ENCODE measurements around the gene EN2.

The EN2 gene

GRCh38 chr7:155458111-155458877 is at the start of gene EN2:
Gene EN2, plus strand, starts transcription at chr7:155458129. Its CDS starts 249 bp downstream, at chr7:155458378.
- DNase-seq (ENCODE audit: low spot score), result no peak

GRCh38 chr7:155408651-155409586 is 49.0 kb upstream of the EN2 start:
- DNase-seq (ENCODE audit: low spot score), result no peak

DNA sequence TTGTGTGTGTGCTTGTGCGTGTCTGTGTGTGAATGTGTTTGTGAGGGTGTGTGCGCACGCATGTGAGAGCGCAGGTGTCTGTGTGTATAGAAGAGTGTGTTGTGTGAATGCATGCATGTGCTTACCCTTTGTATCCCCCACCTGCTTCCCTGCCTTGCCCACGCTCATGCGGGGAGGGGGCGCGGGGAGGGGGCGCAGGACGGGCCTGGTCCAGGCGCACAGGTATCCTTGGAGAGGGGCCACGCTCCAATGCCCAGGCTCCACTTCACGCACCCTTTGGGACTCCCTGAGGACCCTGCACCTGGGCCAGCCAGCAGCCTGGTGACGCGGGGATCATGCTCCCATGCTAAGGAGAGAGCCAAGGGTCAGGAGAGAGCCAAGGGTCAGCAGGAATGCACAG is 47.9 kb upstream of the EN2 start:
- DNase-seq (ENCODE audit: low spot score), result no peak

DNA sequence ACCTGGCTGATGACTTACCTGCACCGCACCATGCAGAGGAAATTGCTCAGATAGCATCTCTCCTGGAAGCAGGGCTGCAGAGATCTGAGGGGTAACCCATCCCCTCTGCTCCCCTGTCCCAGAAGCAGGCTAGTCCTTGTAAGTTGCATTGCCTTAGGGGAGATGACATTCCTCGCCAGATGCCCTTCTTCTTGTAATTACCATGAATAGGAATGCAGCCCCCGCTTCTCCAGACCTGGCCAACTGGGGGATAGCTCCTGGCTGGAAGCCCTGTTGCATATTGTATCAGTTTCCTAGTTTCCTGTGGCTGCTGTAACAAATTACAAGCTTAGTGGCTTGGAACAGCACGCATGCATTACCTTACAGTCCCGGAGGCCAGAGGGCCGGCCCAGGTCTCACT is 47.5 kb upstream of the EN2 start:
- DNase-seq (ENCODE audit: low spot score), result no peak

DNA sequence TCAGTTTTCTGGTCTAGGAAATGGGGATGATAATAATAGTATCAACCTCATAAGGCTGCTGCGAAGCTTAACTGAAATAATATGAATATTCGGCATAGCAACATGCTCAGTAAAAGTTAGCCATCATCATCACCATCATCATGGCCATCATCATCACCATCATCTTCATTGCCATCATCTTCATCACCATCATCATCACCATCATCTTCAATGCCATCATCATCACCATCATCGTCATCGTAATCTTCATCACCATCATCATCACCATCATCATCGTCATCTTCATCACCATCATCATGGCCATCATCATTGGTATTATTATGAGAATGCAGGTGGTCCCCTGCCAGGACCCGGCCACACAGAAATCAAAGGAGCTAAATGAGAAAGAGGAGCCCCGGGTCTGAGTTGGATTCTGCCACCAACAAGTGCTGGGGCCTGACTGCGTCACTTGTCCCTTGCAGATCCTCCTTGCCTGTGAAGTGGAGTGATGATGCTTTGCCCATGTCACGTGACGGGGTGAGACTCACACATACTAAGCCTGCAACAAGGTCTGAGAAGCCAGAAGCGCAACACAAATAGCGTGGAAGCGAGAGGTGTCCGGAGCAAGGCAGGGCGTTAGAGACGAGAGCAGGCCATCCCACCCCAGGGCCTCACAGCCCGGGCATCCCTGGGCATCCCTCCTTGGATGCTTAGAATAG is 46.1 kb upstream of the EN2 start:
- DNase-seq (ENCODE audit: low spot score), result no peak

GRCh38 chr7:155412416-155413253 is 45.3 kb upstream of the EN2 start:
- peak; percentile 47 for DNase-seq (ENCODE audit: low spot score)

DNA sequence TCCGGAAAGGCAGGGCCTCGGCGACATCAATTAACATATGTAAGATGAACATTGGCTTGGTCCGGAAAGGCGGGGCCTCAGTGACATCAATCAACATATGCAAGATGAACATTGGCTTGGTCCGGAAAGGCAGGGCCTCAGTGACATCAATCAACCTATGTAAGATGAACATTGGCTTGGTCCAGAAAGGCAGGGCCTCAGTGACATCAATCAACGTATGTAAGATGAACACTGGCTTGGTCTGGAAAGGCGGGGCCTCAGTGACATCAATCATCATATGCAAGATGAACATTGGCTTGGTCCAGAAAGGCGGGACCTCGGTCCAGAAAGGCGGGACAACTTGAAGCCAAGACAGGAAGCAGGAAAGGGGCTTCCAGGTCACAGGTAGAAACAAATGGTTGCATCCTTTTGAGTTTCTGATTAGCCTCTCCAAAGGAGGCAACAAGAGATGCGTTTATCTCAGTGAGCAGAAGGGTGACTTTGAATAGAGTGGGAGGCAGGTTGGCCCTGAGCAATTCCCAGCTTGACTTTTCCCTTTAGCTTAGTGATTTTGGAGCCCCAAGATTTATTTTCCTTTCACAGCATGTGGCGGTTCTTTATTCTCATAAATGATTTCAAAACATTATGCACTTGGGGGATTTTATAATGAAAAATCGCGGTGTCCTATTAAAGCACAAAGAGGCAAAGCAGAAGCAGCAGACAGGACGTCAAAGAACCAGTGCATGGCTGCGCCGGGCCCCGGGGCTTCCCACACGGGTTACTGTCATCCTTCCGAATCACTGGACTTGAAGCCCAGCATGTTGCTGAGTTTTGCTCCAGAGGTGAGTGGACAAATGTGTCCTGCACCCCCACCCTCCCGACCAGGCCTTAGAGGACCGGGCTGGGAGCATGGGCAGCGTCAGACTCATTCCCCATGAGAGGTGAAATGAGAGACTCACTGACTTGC is 43.1 kb upstream of the EN2 start:
- no peak for DNase-seq (ENCODE audit: low spot score)

- DNase-seq (ENCODE audit: low spot score), result no peak
Measured at GRCh38 chr7:155416646-155417380, 41.1 kb upstream of the EN2 start.

GRCh38 chr7:155418304-155418703 is 39.6 kb upstream of the EN2 start:
- no peak for DNase-seq (ENCODE audit: low spot score)

DNA sequence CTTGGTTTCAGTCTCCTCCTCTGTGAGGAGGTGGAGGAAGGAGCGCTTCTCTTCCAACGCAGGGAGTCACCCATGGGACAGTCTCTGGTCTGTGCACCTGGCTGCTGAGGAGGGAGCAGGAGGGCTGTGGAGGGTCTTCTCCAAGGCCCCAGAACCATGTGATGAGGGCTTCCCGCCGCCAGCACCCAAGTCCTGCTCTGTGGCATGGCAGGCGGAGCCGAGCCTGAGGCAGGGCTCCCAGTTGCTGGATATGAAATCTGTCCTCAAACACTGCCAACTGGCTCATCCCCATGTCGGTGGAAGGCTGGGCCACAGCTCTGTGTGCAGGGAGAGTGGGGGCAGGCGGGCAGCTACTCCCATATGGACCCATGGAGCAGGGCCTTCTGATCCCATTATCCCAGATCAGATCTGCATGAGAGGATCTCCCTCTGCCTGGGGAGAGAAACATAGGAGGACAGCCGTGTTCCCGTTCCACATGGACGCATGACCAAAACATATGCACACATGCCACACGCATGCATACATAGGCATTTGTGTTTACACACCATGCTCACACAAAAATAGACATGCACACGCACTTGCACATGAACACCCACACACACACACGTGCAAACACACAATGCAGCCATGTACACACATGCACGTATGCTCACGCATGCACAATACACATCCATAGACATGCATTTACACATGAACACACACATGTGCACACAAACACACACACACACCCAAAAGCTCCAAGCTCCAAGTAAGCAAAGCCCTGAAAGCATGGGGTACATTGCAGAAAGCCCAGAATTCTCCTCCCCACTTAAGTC is 38.8 kb upstream of the EN2 start:
- no peak for DNase-seq (ENCODE audit: low spot score)

DNA sequence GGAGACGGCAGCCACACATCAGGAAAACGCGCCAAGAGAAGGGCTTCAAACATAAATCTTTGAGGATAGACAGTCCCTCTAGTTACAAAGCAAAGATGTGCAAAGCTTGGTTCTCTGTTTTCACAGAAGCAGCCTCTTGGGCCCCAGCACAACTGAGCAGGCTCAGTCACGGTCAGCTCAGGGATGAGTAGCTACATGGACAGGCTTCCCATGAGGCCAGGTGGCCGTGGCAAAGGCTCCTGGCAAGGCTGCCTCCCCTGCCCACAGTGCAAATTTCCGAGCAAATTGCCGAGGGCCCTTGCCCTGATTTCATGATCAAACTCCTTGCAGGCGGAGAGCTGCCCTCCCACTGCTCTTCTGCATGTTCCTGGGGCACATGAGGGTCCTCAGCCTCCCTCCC is 37.8 kb upstream of the EN2 start:
- no peak for DNase-seq (ENCODE audit: low spot score)

DNA sequence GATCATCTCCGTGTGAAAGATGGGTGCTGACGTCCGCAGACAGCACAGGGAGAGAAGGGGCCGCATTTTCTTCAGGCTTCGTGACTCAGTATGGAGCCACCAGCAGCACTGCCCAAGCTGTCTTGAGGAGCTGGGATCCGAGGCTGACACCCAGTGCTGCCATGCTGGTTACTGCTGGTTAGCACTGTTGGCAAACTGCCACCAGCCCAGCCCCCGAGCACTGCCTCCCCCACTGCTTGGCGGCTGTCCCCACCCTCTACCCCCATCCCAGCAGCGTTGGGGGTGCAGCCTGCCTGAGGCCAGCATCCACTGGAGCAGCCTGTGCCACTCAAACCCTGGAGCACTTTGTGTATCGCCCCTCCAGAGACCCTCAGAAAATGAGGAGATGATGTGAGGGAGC is 35.8 kb upstream of the EN2 start:
- no peak for DNase-seq (ENCODE audit: low spot score)

DNA sequence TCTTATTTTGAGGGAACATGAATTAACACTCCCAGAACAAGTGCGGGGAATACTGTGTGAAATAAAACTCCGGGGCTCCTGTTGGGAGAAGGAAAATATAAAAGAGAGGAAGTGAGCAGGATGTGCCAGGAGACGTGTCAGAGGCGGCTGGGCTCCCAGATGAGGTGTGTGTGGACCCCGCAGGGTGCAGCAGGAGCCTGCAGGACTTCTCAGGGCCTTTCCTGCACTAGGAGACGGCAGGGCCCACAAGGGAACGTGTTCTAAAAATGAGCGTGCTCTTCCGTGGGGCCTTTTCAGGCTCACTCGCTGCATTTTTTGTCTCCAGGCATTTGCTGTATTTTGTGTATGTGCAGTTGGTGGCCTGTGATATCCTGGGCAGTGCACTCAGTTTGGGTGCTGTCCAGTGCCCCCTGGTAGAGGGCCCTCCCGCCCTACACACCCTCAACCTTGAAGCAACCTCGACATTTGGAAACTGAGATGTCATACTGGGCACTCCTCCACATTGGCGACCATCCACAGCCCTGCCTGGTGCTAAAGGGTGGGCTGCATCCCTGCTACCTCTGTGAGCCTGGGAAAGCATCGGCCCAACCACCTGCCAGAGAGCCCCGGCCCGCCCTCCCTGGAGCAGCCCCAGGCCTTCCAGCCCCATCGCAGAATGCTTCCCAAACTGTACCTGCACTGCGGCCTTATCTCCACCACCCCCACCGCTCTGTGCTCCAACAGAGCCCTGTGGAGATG is 35.2 kb upstream of the EN2 start:
- no peak for DNase-seq (ENCODE audit: low spot score)

DNA sequence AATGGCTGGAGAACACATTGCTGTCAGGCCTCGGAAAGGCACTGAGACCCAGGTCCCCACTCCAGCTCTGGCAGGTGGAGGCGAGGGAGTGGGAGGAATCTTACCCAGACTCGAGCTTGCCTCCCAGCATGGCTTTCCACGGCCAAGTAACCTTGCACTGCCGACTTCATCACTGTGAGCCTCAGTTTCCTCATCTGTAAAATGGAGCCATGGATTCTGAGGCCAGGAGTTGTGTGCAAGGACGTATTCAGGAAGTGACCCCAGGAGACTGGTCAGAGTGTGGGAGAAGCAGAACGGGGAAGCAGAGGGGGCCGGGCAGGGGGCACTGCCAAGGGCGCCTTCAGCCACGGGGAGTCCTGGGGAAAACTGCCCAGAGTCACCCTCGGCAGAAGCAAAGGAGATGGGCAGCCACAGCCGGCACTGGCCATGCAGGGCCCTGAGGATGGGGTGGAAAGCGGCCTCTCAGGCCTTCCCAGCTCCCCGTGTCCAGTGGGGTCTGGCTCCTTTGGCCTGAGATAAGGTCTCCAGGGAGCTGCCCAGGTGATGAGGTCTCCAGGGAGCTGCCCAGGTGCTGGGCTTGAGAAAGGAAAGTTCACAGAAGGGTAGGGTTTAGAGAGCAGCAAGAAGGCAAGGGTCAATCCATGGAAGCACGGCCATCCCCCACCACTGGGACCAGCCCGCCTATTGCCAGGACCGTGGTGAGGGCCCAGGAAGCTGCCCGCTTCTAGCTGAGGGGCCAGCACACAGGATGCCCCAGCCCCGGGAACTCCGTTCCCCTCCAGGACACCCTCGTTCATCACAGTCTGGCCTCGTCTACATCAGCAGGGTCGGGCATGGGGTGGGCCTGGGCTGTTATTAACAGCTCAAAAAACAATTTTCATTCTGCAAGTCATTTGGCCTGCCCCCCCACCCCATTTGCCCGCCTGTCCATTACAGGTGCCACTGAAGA is 34.3 kb upstream of the EN2 start:
- DNase-seq (ENCODE audit: low spot score), result no peak

GRCh38 chr7:155424301-155425010 is 33.5 kb upstream of the EN2 start:
- no peak for DNase-seq (ENCODE audit: low spot score)

DNA sequence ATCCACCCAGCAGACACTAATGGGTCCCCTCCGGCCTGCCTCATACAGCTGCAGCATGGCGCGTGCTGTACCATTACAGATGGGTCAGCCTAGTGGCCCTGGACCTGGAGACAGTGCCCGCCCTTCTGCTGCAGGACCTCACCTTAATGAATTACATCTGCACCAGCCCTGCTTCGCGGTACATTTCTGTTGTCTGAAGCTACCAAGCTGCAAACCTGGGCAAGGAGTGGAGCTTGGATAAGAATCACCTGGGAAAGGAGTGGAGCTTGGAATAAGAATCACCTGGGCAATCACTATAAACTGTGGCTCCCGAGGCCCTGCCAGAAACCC is 33.0 kb upstream of the EN2 start:
- no peak for DNase-seq (ENCODE audit: low spot score)

- DNase-seq (ENCODE audit: low spot score), result no peak
Measured at GRCh38 chr7:155425887-155426286, 32.0 kb upstream of the EN2 start.

Measured in putamen (tissue), 1 donor.